ENCODE results near the gene RNF187. TPM values are rescaled to one million over a fixed set of nuclear protein-coding genes. Genes with fewer than 3 reads are reported as not detected.

Gene RNF187
- total and polyA plus RNA-seq, 2 of the 4 experiments (the other 2 are of a cell fraction), result 14.0 to 55.4 TPM

GRCh38 chr1:228528612-228529011 is 41.4 kb downstream of the RNF187 start:
- WGBS, 2 experiments (ENCODE audit: extremely low coverage in 2 of 2, insufficient read length in 1 of 2), result 40% methylated on average over 1 of the region's 2 CpGs; no CpG with 5 or more reads in 1 of the 2 experiments
- no TSS peak for BruUV-seq (replicated peaks)
- no peak overlapping the region for H2AFZ ChIP-seq (replicated peaks; ENCODE audit: low read length, poor library complexity)
- H2BK5ac ChIP-seq (ENCODE audit: low read depth, low read length, poor library complexity, severe bottlenecking), result no peak overlapping the region
- H4K8ac ChIP-seq (ENCODE audit: low read depth in 2 of 2, low read length in 2 of 2), result no peak overlapping the region
- no peak overlapping the region for H2BK15ac ChIP-seq (ENCODE audit: low read depth, low read length)
- no peak overlapping the region for H2BK120ac ChIP-seq (ENCODE audit: low read depth, low read length)
- H4K5ac ChIP-seq (ENCODE audit: low read depth, low read length), result no peak overlapping the region
- no peak overlapping the region for H3K27ac ChIP-seq (ENCODE audit: insufficient read depth, low read length)
- no peaks in the 10 kb centered on the region for H4K20me1 ChIP-seq (ENCODE audit: insufficient read depth, low read length)
- H3K4me3 ChIP-seq (ENCODE audit: insufficient read depth, low read depth, low read length), result no peak overlapping the region
- H4K91ac ChIP-seq (ENCODE audit: insufficient read depth, low read depth, low read length), result no peak overlapping the region
- no peaks in the 10 kb centered on the region for H3K9me1 ChIP-seq (ENCODE audit: insufficient read depth, low read length)
- H3K4me2 ChIP-seq (ENCODE audit: low read depth, low read length), result no peak overlapping the region; the same call in 1 of the 2 replicates
- no peak overlapping the region for H2AK5ac ChIP-seq (ENCODE audit: low read depth, low read length)
- H3K9me3 ChIP-seq (ENCODE audit: control insufficient read depth, insufficient read depth, low read length), result no peaks in the 10 kb centered on the region
- no peaks in the 10 kb centered on the region for H3K4me1 ChIP-seq (ENCODE audit: control insufficient read depth, insufficient read depth, low read length)
- TF ChIP-seq CHD1 (IDR thresholded peaks at IDR 0.05; ENCODE audit: low read depth, low read length) (no peak), CEBPB (IDR thresholded peaks at IDR 0.05; ENCODE audit: low read depth, low read length) (no peak), USF2 (IDR thresholded peaks at IDR 0.05; ENCODE audit: low read depth, low read length) (no peak), MAFK (IDR thresholded peaks at IDR 0.05; ENCODE audit: low read depth, low read length) (no peak), RFX5 (IDR thresholded peaks at IDR 0.05; ENCODE audit: low read depth, low read length) (no peak), NFE2L2 (IDR thresholded peaks at IDR 0.05; ENCODE audit: low read depth, low read length) (no peak), MAZ (IDR thresholded peaks at IDR 0.05; ENCODE audit: borderline replicate concordance, low read depth, low read length) (no peak), ELK1 (IDR thresholded peaks at IDR 0.05; ENCODE audit: borderline replicate concordance, low read depth, low read length) (no peak), FOS (IDR thresholded peaks at IDR 0.05; ENCODE audit: low read depth, low read length) (no peak)
- H3K79me1 ChIP-seq (ENCODE audit: low read depth in 1 of 2, low read length in 2 of 2), result no peaks in the 10 kb centered on the region
- no peak for DNase-seq
- H2AK9ac ChIP-seq (replicated peaks; ENCODE audit: low read depth, low read length, poor library complexity), result no peak overlapping the region
- no peak overlapping the region for H3K18ac ChIP-seq (ENCODE audit: low read depth, low read length)
- CTCF ChIA-PET, result interaction anchor here (0.5 kb wide), 1 partner anchor 363 kb away, joined by 3 read pairs; the partner anchor contains the start of gene IBA57
- H3K14ac ChIP-seq (replicated peaks; ENCODE audit: low read depth, low read length), result no peak overlapping the region
- H2BK20ac ChIP-seq (ENCODE audit: low read depth, low read length), result no peak overlapping the region
- H3K36me3 ChIP-seq (ENCODE audit: control insufficient read depth, insufficient read depth, low read length), result no peaks in the 10 kb centered on the region
- POLR2A ChIA-PET (ENCODE audit: unreplicated experiment), result no interaction called here
- in situ Hi-C loops (cut with MboI; ENCODE audit: low sequenced_read_pairs) (no loop called here), dilution Hi-C loops (cut with HindIII; ENCODE audit: low sequenced_read_pairs, unreplicated experiment) (no loop called here), intact Hi-C loops (cut with micrococcal nuclease) (no loop called here)
- no peak overlapping the region for H3K9ac ChIP-seq (ENCODE audit: low read depth, low read length)
- H3K4ac ChIP-seq (ENCODE audit: low read depth, low read length), result no peak overlapping the region
- ATAC-seq (ENCODE audit: low read depth), result no peak
- H3K27me3 ChIP-seq (ENCODE audit: control insufficient read depth, insufficient read depth, low read length), result no peaks in the 10 kb centered on the region
- H3K23ac ChIP-seq (ENCODE audit: low read depth, low read length), result no peak overlapping the region
- no peak overlapping the region for H3K56ac ChIP-seq (ENCODE audit: extremely low read depth, insufficient read depth, low read length)
